HG02870 (cell line): ENCODE results near the gene PARP1.

ENCODE experiments used
- ATAC-seq: cut with Tn5 transposase; IDR thresholded peaks from one replicate; pipeline ENCODE4 v1.9.1; 2021; ENCODE audit warnings: mild to moderate bottlenecking, moderate library complexity; ENCODE audit not compliant: unreplicated experiment

PARP1 gene

DNA sequence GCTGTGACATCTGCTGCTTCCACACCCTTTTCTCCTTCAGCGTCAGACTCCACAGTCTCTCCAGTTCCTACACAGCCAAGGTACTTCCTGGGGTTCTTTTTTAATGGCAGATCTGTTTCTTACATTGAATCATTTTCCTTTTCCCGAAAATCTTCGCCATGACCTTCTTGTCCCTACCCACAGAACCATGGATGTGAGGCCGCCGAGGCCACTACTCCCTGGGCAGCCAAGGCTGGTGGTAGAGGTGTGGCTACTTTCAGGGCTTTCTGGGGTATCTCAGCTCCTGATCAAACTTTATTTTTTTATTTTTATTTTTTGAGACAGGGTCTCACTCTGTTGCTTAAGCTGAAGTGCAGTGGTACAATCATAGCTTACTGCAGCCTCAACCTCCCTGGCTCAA lies 89.4 kb downstream of the PARP1 start:
- ATAC-seq: no peak

GRCh38 chr1:226314055-226314454 lies 93.8 kb downstream of the PARP1 start:
- ATAC-seq: no peak

- no peak for ATAC-seq
Observed at GRCh38 chr1:226312065-226312464, 95.8 kb downstream of the PARP1 start.

GRCh38 chr1:226311376-226311775 lies 96.5 kb downstream of the PARP1 start:
- ATAC-seq: no peak
